Endothelial cell (in vitro differentiated cells): ENCODE data around the gene CENPU. TPM values are rescaled to one million over a fixed set of nuclear protein-coding genes. Genes with fewer than 3 reads are reported as not detected.
A peak's percentile ranks its signal among the peaks of the same experiment; 100 is the strongest.

Source experiments
- DNase-seq: peaks from one replicate; pipeline ENCODE4 v3.0.0; 2021; ENCODE audit warnings: low spot score
- H3K27ac Mint-ChIP-seq: one replicate; pipeline ENCODE4 v1.8.0; 2021; ENCODE audit warnings: mixed read lengths, inconsistent platforms; ENCODE audit not compliant: unreplicated experiment
- H3K27me3 Mint-ChIP-seq: one replicate; pipeline ENCODE4 v1.8.0; 2021; ENCODE audit warnings: mild to moderate bottlenecking, moderate library complexity, mixed read lengths, inconsistent platforms; ENCODE audit not compliant: unreplicated experiment
- H3K36me3 Mint-ChIP-seq: one replicate; pipeline ENCODE4 v1.8.0; 2021; ENCODE audit warnings: mild to moderate bottlenecking, low read depth, mixed read lengths, inconsistent platforms; ENCODE audit not compliant: unreplicated experiment
- H3K4me1 Mint-ChIP-seq: one replicate; pipeline ENCODE4 v1.8.0; 2021; ENCODE audit warnings: mild to moderate bottlenecking, mixed read lengths, inconsistent platforms; ENCODE audit not compliant: unreplicated experiment
- H3K4me3 Mint-ChIP-seq: one replicate; pipeline ENCODE4 v1.8.0; 2021; ENCODE audit warnings: mild to moderate bottlenecking, mixed read lengths, inconsistent platforms; ENCODE audit not compliant: unreplicated experiment
- H3K9me3 Mint-ChIP-seq: one replicate; pipeline ENCODE4 v1.8.0; 2021; ENCODE audit warnings: mixed read lengths, inconsistent platforms; ENCODE audit not compliant: unreplicated experiment
- CTCF ChIP-seq: fragments of 200-600 bp; sonication (generic); IDR thresholded peaks from one replicate; pipeline ENCODE4 v1.5.0; 2021; ENCODE audit warnings: antibody characterized with exemption; ENCODE audit not compliant: unreplicated experiment
- total RNA-seq: library from RNA; stranded (reverse); fragmentation: NEBNext Ultra II Directional; extraction: Animal tissue kit (Norgen Biotek cat#: 25700); gene quantifications from one replicate; pipeline ENCODE4 v1.2.1, GENCODE V29; 2021; ENCODE audit not compliant: unreplicated experiment

The CENPU gene
- total RNA-seq, 1 donor from 2014 or later, result 13.7 TPM

- no peak for DNase-seq
- Mint-ChIP-seq H3K9me3 (no peaks in the 10 kb centered on the region), H3K4me1 (peaks cover 9% of the 10 kb centered on the region), H3K27ac (no peak overlapping the region), H3K36me3 (peaks cover 26% of the 10 kb centered on the region), H3K27me3 (peaks cover 3% of the 10 kb centered on the region), H3K4me3 (no peak overlapping the region)
- no peak for TF ChIP-seq CTCF
Measured at GRCh38 chr4:184671101-184671500, 62.8 kb downstream of the CENPU start.

- no peak for TF ChIP-seq CTCF
- no peaks in the 10 kb centered on the region for H3K9me3 Mint-ChIP-seq
- no peak for DNase-seq
- H3K27ac Mint-ChIP-seq, result no peak overlapping the region
- H3K4me3 Mint-ChIP-seq, result no peak overlapping the region
- H3K27me3 Mint-ChIP-seq, result peaks cover 3% of the 10 kb centered on the region
- peaks cover 9% of the 10 kb centered on the region for H3K4me1 Mint-ChIP-seq
- peaks cover 26% of the 10 kb centered on the region for H3K36me3 Mint-ChIP-seq
Measured at GRCh38 chr4:184669251-184669650, 64.6 kb downstream of the CENPU start.

GRCh38 chr4:184668511-184669114 lies 65.3 kb downstream of the CENPU start:
- Mint-ChIP-seq H3K9me3 (no peaks in the 10 kb centered on the region), H3K4me3 (peak overlapping the region; percentile 5), H3K4me1 (peaks cover 9% of the 10 kb centered on the region), H3K36me3 (peaks cover 26% of the 10 kb centered on the region), H3K27me3 (peaks cover 3% of the 10 kb centered on the region), H3K27ac (peak overlapping the region; percentile 10)
- TF ChIP-seq CTCF, result no peak
- DNase-seq, result no peak

- H3K27ac Mint-ChIP-seq, result peak overlapping the region; percentile 10
- no peak for DNase-seq
- peaks cover 26% of the 10 kb centered on the region for H3K36me3 Mint-ChIP-seq
- H3K4me3 Mint-ChIP-seq, result peak overlapping the region; percentile 12
- H3K9me3 Mint-ChIP-seq, result no peaks in the 10 kb centered on the region
- peaks cover 9% of the 10 kb centered on the region for H3K4me1 Mint-ChIP-seq
- TF ChIP-seq CTCF, result no peak
- peaks cover 3% of the 10 kb centered on the region for H3K27me3 Mint-ChIP-seq
Measured at GRCh38 chr4:184668096-184668495, 65.8 kb downstream of the CENPU start.

- H3K4me3 Mint-ChIP-seq, result no peak overlapping the region
- peaks cover 19% of the 10 kb centered on the region for H3K36me3 Mint-ChIP-seq
- TF ChIP-seq CTCF, result no peak
- no peak for DNase-seq
- no peaks in the 10 kb centered on the region for H3K9me3 Mint-ChIP-seq
- H3K27me3 Mint-ChIP-seq, result no peaks in the 10 kb centered on the region
- no peak overlapping the region for H3K27ac Mint-ChIP-seq
- H3K4me1 Mint-ChIP-seq, result peaks cover 9% of the 10 kb centered on the region
Measured at GRCh38 chr4:184666670-184667069, 67.2 kb downstream of the CENPU start.
